OCI-LY3 (cell line): ENCODE data around the gene NSD1.

ENCODE experiments used
- CTCF ChIP-seq: fragments of 200-600, 300-600 bp; sonication (generic); IDR thresholded peaks from 2 replicates; pipeline ENCODE4 v1.5.1; 2014; ENCODE audit warnings: antibody characterized with exemption, low read length, low read depth
- EZH2phosphoT487 ChIP-seq: fragments of 200-600 bp; shearing (Covaris generic); IDR thresholded peaks from 2 replicates; pipeline ENCODE4 v1.6.1; 2018; ENCODE audit warnings: antibody characterized with exemption, mixed run types, low read depth

GRCh38 chr5:177204281-177204680 lies 70.7 kb downstream of the NSD1 start:
- TF ChIP-seq CTCF (no peak), EZH2phosphoT487 (no peak)
